ENCODE measurements around the gene LHFPL4.

DNA sequence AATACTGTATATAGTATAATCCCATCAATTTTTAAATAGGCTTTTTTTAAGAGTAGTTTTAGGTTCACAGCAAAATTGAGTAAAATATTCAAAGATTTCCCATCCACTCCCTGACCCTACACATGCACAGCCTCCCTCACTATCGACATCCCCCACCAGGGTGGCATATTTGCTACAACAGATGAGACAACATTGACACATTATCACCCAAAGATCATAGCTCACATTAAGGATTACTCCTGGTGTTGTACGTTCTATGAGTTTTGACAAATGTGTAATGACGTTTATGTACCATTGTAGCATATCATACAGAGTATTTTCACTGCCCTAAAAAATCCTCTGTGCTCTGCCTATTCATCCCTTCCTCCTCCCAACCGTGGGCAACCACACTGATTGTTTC lies 39.3 kb downstream of the LHFPL4 start:
- TF ChIP-seq EZH2 (IDR thresholded peaks at IDR 0.05), result no peak
- TF ChIP-seq, protein P1, sequence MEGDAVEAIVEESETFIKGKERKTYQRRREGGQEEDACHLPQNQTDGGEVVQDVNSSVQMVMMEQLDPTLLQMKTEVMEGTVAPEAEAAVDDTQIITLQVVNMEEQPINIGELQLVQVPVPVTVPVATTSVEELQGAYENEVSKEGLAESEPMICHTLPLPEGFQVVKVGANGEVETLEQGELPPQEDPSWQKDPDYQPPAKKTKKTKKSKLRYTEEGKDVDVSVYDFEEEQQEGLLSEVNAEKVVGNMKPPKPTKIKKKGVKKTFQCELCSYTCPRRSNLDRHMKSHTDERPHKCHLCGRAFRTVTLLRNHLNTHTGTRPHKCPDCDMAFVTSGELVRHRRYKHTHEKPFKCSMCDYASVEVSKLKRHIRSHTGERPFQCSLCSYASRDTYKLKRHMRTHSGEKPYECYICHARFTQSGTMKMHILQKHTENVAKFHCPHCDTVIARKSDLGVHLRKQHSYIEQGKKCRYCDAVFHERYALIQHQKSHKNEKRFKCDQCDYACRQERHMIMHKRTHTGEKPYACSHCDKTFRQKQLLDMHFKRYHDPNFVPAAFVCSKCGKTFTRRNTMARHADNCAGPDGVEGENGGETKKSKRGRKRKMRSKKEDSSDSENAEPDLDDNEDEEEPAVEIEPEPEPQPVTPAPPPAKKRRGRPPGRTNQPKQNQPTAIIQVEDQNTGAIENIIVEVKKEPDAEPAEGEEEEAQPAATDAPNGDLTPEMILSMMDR (IDR thresholded peaks at IDR 0.05), result no peak

Data from neural progenitor cell (in vitro differentiated cells).